GM15510 (cell line): ENCODE results near the gene GNA15.

Experiments
- POLR2A ChIP-seq: IDR thresholded peaks from 3 replicates; pipeline ENCODE4 v1.6.1; 2011; ENCODE audit warnings: borderline replicate concordance; ENCODE audit not compliant: insufficient read length; ENCODE audit errors: extremely low read depth

GNA15 gene

GRCh38 chr19:3207461-3208242 is 71.8 kb downstream of the GNA15 start:
- no peak for TF ChIP-seq POLR2A

GRCh38 chr19:3208317-3209207 is 72.7 kb downstream of the GNA15 start:
- no peak for TF ChIP-seq POLR2A

GRCh38 chr19:3210347-3211017 is 74.6 kb downstream of the GNA15 start:
- no peak for TF ChIP-seq POLR2A

GRCh38 chr19:3211191-3211590 is 75.4 kb downstream of the GNA15 start:
- TF ChIP-seq POLR2A = no peak

GRCh38 chr19:3213159-3213558 is 77.3 kb downstream of the GNA15 start:
- TF ChIP-seq POLR2A = no peak
